GM19035 (cell line): Measurements from ENCODE around the gene MBD5.

ENCODE experiments used
- ATAC-seq: cut with Tn5 transposase; IDR thresholded peaks from one replicate; pipeline ENCODE4 v1.9.1; 2021; ENCODE audit not compliant: unreplicated experiment

The MBD5 gene

DNA sequence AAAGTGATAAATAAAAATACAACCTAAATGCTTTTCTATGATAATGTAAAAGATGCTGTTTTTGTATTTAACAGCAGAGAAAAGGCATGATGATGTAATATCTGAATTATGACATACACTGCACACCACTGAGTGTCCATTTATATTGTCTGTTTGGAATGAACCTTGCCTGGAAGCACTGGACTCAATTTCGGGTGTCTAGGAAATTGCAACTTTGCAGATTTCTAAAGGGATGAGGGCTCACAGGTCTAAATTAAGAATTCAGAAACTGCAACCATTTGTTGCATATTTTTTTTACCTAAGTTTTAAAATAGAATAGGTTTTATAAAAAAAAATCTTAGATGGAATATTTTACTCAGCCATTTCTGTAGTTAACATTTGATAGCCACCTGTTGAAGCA lies 492.5 kb downstream of the MBD5 start:
- no peak for ATAC-seq

DNA sequence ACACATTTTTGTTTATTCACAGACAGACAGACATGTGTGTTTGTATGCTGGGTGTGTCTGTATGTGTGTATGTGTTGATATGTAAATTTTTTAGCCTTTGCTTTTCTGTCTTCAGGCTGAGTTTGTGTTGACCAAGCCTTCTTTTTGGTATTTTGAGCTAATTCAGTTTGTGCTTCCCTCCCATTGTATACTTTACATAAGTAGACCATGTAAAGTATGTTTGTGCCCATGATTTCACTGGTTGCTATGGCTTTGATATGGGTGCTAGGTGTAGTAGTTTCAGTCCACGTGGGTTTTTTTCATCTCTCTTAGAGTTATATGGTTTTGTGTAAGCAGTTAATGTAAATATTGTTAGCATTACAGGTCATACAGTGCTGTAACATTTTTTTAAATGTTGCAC lies 494.2 kb downstream of the MBD5 start:
- ATAC-seq = no peak

DNA sequence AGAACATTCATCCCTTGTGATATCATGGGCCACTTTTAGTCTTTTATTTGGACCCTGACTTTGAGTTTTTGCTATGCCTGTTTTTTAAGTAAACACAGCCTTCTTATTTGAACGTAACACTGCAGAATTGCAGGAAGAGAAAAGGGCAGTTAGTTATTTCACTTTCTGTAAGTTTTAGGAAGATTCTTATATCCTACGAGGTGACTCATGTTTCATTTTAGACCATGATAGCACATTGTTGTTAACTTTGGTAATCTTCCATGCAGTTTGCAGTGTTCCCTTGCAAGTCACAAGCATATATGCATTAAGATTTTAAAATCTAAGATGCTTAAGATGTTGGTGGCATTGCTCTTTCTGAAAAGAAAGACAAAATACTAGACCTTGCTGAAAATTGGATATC lies 495.1 kb downstream of the MBD5 start:
- no peak for ATAC-seq

DNA sequence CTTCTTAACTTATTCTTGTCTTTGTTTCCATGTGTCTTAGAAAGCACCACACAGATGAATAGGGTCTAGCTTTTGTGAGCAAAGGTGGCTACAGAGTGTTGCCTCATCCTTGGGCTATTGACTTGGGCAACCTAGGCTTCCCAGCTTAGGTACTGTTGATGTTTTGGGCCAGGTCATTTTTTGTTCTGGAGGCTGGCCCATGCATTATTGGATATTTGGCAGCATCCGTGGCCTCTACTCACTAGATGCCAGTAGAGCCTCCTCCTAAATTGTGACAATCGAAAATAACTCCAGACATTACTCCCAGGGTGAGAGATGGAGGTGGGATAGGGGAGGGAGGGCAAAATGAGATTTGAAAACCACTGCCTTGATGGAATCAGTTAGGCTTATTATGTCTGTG lies 496.4 kb downstream of the MBD5 start:
- ATAC-seq = no peak

DNA sequence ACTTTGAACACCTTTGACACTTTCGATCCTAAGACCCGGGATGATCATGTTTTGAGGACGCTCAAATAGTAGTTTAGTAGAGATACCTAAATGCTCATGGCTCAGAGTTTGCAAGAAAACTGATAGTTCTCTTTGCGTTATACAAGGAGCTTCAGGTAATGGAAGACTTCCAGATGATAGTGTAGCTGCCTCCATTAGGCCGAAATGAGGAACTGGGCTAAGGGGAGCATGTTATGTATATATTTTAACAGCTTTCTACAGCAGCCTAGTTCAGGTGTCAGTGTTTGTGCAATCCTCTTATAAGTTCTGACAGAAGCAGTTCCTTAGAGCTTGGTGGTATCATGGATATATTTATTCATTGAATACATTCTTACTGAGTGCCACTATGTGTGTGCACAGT lies 496.9 kb downstream of the MBD5 start:
- ATAC-seq = no peak

DNA sequence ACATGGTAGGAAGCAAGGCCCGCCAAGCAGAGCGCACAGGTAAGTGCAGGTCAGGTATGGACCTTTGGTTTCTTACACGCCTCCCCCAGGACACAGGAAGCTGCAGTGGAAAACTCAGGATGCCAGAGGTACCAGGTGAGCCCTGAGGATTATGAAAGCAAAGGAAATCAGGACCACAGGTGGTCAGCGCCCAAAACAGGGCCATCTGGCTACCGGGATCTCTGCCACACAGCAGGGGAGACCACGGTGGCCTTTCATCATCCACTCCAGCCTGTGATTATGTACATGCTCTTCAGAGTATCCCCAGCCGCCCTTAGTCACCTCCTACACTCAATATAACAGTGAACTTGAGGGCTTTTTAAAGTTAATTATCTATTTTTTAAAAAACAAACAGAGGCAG lies 498.1 kb downstream of the MBD5 start:
- no peak for ATAC-seq

DNA sequence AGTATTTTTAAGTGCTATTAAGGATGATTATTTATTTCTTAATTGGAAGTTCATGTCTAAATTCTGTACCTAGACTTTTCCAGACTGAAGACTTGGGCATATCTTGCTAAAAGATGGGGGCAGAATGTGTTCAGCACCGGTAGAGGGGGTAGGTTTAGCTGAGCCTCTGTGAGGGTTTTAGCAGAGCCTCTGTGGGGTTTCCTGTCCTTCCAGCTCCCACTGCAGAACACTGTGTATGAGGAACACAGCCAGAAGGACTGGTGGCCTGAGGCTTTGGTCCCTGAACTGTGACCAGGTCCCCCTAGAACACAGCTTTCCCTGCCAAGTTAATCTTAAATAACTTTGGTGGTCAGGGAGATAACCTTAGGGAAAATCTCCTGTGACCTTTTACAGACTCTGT lies 500.3 kb downstream of the MBD5 start:
- no peak for ATAC-seq

DNA sequence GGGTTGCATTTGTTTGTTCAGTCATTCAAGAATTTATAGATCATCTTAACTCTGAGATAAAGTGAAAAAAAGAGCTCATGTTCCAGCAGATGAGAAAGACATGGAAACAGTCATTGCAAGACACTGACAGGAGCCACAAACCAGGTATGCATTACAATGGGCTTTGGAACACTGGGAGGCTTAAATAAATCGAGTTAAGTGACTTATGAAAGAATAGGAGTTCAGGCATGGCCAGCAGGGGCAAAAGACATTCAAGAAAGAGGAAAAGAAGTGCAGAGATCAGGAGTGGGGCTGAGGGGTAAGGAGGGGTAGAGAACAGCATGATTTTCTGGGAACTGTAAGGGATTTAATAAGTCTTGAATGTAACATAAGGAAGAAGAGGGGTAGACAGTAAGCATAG lies 502.4 kb downstream of the MBD5 start:
- no peak for ATAC-seq

DNA sequence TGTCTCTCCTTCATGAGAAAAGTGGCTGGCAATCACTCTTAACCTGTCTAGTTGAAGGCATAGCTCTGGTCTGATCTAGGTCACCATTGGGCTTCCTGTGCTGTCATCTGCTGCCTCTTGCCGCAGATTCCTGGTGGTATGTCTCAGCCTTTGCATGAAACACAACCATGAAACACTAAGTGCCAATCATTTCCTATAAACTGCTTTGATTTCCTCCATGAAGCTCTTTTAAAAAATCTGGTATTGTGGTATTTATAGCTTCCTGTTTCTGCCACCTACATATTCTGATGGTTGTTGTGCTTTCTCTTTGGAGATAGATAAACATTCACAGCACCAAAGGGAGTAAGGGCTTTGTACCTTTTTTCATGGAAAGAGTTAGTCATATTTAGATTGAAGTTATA lies 503.6 kb downstream of the MBD5 start:
- ATAC-seq = no peak

DNA sequence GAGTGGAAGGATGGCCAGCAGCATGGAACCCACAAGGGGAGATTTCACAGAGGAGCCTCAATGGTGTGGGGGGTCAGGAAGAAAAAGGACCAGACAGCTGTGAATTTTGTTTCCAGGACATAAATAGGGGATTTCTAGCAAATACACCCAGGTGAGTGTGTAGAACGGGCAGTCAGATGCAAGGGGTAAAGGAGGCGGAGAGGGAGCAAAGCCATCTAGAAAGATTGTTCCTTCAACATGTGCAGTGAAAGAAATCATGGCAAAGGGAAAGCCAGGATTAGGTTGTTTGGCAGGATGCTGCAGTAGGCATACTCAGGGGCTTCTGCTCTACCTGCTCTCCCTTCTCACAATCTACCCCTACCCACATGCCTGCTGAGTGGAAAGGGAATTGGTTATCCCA lies 504.2 kb downstream of the MBD5 start:
- no peak for ATAC-seq

DNA sequence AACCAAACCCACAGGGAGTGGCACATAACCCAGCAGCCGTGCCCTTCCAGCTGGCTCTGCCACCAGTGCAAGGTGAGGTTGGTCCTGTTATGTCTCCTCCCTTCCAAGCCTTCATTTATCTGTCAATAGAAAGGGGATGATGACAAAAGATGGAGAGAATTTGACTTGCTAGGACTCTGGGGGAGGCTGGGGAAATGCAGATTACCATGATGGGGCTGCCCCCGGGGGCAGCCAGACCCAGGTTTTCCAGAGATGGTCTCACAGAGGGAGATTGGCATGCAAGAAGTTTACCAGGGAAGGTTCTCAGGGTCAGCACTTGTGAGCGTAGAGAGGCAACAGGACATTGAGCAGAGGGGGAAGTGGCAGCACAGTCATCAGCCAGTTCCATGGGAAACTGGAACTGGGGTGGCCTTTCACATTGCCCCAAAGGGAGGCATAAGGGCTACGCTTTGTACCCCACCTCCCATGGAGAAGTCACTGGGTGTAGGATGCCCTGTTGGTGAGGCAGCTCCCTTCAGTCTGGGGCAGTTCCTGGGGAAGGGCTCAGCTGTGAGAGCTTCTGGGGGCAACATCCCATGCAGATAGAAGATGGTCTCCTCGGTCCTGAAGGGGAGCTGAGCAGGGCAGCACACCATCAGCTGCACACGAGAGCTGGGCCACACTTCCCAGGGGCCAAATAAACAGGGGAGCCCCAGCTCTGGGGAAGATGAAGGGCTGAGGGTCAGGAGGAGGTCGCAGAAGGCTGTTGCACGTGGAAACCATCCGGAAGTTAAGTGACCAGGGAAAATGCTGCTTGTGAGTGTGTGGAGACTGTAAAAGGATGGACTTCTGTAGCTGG lies 505.8 kb downstream of the MBD5 start:
- no peak for ATAC-seq

DNA sequence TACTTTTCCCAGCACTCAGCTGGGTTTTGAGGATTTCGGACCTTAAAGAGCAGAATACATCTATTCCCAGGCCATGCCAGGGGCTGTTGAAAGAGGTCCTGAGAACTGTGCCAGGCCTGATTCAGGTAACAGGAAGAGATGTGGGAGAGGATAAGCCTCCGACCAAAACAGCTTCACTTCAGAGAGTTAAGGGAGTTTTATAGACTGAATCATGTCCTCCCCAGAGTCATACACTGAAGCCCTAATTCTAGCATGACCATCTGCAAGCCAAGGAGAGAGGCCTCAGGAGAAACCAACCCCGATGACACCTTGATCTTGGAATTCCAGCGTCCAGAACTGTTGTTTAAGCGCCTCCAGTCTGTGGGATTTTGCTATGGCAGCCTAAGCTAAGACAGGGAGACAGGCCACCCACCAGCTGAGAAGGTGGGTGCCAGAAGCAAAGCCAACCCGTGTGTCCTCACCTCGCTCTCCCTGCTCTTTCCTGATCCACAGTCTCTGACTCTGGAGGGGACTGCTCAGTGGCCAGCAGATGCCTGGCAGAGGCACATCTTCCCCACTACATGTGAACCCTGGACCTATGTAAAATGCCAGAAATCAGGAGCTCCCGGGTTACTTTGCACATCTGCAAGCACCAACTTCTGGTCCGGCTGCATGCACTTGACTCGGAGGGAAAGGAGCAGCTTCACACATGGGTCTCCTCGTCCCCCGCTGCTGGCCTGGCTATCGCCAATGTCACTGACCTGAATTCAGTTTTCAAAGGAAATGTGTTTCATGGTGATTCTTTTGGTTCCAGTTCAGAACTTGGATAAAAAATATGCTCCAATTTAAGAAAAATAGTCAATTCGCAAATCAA lies 506.8 kb downstream of the MBD5 start:
- ATAC-seq = no peak

DNA sequence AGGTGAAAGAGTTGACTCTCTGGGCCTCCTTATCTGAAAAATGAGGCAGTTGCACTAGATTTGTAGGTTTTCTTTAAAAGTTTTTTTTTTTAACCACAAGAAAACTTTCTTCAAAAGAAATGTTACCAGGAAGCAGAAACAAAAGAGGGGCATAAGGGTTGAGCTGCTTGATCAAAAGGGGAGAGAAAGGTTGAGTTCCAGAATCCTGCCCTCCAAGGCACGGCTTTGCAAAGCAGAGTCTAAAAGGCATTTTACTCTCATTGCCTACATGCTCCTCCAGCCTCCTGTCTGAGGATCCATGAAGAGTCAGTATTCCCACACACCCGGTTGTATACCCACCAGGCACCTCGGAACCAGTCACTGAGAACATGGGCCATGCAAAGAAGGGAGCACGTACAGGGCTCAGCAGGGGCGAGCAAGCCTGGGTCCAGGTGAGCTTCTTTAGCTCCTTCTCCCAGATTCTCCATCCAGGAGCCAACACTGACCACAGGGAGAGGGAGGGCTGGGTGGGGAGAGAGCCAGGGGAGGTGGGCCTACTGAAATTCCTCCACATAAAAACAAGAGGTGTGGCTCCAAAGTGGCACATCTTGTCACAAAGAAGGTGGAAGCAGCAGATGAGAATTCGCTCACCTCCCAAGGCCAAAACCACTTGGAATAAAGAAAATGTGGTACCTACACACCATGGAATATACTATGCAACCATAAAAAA lies 507.6 kb downstream of the MBD5 start:
- ATAC-seq = no peak

DNA sequence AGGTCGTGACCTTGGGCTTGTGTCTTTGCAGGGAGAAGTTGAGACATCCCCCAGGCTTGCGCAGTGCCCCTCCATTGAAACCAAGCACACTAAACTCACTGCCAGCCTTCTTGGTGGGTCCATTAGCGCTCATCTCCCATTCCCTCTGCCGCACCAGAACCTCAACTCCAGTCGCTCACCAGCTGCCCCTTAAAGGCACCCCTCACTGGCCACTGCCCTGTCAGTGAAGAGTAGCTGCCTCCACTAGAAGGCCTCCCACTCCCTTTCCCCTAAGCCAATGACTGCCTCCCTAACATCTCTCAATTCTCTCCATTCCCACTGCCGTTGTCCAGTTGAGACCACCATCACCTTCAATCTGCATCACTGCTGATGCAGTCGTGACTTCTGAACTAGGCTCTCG lies 508.9 kb downstream of the MBD5 start:
- no peak for ATAC-seq

DNA sequence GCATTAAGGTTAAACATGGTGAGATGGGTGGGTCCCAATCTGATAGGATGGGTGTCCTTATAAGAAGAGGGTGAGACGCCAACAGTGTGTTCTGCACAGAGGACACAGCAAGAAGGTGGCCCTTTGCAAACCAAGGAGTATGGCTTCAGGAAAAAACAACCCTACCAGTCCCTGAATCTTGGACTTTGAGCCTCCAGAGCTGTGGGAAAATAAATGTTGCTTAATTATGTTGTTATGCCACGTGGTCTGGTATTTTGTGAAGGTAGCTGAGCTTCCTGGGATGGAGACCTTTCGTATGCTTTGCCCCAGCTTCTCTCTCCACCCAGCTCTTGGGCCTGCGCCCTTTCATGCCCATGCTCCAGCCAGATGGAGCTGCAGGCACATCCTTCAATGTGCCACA lies 509.5 kb downstream of the MBD5 start:
- no peak for ATAC-seq

DNA sequence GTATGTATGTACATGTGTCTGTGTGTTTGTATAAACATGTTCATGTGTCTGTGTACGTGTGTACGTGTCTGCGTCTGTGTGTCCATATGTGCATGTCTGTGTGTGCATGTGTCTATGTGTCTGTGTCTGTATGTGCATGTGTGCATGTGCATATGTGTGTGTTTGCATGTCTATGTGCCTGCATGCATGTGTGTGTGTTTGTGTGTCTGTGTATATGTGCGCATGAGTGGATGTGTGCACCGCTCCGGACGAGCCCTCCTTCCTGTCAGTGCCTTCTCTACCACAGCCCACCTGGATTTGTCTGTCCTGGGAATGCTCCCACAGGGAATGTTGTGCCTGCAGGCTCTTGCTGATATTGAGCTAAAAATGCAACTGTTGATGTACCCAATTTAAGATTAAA lies 510.3 kb downstream of the MBD5 start:
- ATAC-seq = no peak

DNA sequence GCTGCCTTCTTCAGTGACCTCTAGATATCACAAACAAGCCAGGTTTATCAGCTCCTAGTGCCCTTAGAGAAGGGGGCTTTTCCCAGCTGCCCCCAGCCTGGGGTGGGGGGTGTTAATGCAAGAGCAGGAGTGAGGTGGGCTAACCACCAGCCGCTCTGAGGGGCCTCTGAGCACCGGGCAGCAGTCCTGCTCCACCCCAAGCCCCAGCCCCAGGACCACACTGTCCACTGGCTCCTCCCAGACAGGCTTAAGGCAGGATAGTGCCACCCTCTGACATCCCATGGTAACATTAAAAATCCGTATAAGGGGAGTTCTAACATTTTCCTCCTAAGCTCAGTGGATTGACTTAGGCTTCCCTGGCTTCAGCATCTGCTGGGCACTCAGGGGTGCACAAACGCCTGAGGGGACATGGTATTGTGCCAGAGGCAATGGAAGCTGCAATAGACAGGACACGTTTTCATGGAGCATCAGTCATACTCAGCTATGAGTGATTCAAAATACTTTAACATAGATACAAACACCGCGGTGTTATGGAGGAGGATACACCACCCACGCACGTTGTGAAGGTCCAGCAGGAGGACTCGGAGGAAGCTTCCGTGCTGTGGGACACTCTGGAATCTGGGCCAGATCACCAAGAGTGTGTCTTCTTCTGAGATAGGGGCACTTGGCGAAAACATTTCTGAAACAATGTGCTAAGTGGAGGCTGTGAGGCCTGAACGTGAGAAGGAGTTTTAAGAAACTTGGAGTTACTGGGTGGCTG lies 511.0 kb downstream of the MBD5 start:
- ATAC-seq = no peak

DNA sequence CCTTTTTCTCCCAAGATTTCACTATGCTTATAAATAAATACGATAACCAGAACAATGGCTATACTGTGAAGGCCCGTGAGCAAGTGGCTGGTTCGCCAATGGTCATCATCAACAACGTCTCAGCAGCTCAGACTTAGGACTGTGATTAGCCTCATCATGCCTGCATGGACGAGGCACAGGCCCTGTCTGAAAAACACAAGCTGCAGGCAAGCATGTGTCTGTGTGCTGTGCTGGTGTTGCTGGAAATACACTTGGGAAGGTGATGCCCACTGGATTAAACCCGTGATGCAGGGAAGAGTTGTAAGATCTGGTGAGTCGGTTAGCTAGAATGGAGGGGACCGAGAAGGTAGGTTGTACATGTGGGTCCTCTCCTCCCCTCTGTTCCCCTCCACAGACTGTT lies 512.1 kb downstream of the MBD5 start:
- ATAC-seq = no peak

DNA sequence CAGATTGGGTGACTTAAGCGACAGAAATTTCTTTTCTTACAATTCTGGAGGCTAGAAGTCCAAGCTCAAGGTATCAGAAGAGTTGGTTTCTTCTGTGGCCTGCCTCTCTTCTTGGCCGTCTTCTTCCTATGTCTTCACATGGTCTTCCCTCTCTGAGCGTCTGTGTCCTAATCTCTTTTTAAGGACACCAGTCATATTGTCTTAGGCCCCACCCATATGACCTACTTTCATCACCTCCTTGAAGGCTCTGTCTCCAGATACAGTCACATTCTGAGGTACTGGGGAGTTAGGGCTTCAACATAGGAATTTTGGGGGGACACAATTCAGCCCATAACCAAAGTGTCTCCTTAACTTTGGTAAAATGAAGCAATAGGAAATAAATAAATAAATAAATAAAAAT lies 512.8 kb downstream of the MBD5 start:
- no peak for ATAC-seq

DNA sequence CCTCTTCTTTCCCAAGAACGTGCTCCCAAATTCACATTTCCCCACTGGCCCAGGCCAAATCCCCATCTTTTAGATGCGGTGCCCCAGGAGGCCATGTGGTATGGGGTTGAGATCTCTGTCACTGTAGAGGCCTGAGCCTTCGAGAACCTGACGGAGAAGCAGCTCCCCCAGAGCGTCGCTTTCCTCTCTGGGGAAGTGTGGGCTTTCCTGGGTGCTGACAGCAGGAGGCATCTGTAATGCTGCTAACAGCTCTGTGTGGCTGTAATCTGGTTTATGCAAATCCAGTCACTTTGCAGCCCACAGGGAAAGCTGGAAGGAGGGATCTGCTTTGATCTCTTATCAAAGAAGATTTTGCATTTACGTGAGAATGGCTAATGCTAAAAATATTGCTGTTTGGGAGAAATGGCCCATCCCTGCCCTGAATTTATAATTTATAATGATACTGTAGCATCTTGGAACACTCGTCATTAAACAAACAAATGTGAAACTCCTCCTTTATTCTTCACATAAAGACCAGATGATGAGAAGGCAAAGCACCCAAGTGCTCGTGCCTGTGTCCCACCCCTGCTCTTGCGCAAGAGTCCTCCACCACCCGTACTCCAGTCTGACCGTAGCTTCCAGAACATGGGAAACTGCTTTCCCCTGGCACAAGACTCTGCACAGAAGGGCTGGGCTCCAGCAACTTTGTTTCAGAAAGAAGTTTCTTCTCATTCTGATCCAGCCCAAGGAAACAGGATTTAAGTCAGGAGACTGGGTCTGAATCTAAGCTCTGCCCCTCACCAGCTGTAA lies 513.7 kb downstream of the MBD5 start:
- ATAC-seq = no peak
